ENCODE data around the gene WNK1.
A peak's percentile ranks its signal among the peaks of the same experiment; 100 is the strongest.

The WNK1 gene

GRCh38 chr12:728781-729180 is 23.6 kb upstream of the WNK1 start:
- no peak overlapping the region for H3K4me3 Mint-ChIP-seq
- peaks cover 51% of the 10 kb centered on the region for H3K4me1 Mint-ChIP-seq
- no peak overlapping the region for H3K27ac Mint-ChIP-seq
- DNase-seq (no peak), ATAC-seq (no peak)
- H3K36me3 Mint-ChIP-seq (ENCODE audit: low read depth), result peaks cover 4% of the 10 kb centered on the region
- no peaks in the 10 kb centered on the region for H3K27me3 Mint-ChIP-seq
- H3K9me3 Mint-ChIP-seq, result peaks cover 16% of the 10 kb centered on the region

- H3K36me3 Mint-ChIP-seq (ENCODE audit: low read depth), result peaks cover 4% of the 10 kb centered on the region
- no peak for ATAC-seq
- H3K27ac Mint-ChIP-seq, result no peak overlapping the region
- no peaks in the 10 kb centered on the region for H3K27me3 Mint-ChIP-seq
- H3K4me1 Mint-ChIP-seq, result peaks cover 47% of the 10 kb centered on the region
- peaks cover 16% of the 10 kb centered on the region for H3K9me3 Mint-ChIP-seq
- H3K4me3 Mint-ChIP-seq, result no peak overlapping the region
- DNase-seq, result no peak
Measured at GRCh38 chr12:729221-729620, 23.2 kb upstream of the WNK1 start.

- H3K36me3 Mint-ChIP-seq (ENCODE audit: low read depth), result peaks cover 4% of the 10 kb centered on the region
- H3K4me3 Mint-ChIP-seq, result no peak overlapping the region
- no peak overlapping the region for H3K27ac Mint-ChIP-seq
- peaks cover 16% of the 10 kb centered on the region for H3K9me3 Mint-ChIP-seq
- H3K4me1 Mint-ChIP-seq, result peaks cover 38% of the 10 kb centered on the region
- DNase-seq, result no peak
- H3K27me3 Mint-ChIP-seq, result no peaks in the 10 kb centered on the region
- no peak for ATAC-seq
Measured at GRCh38 chr12:730550-730949, 21.8 kb upstream of the WNK1 start.

- no peaks in the 10 kb centered on the region for H3K9me3 Mint-ChIP-seq
- H3K4me1 Mint-ChIP-seq, result peaks cover 26% of the 10 kb centered on the region
- ATAC-seq (no peak), DNase-seq (no peak)
- no peak overlapping the region for H3K4me3 Mint-ChIP-seq
- no peaks in the 10 kb centered on the region for H3K36me3 Mint-ChIP-seq (ENCODE audit: low read depth)
- no peaks in the 10 kb centered on the region for H3K27me3 Mint-ChIP-seq
- no peak overlapping the region for H3K27ac Mint-ChIP-seq
Measured at GRCh38 chr12:737122-737739, 15.1 kb upstream of the WNK1 start.

GRCh38 chr12:738712-739111 is 13.7 kb upstream of the WNK1 start:
- peaks cover 1% of the 10 kb centered on the region for H3K36me3 Mint-ChIP-seq (ENCODE audit: low read depth)
- H3K27ac Mint-ChIP-seq, result peak overlapping the region; percentile 26
- H3K4me3 Mint-ChIP-seq, result no peak overlapping the region
- no peaks in the 10 kb centered on the region for H3K9me3 Mint-ChIP-seq
- ATAC-seq (peak; percentile 22), DNase-seq (no peak)
- peaks cover 38% of the 10 kb centered on the region for H3K4me1 Mint-ChIP-seq
- H3K27me3 Mint-ChIP-seq, result no peaks in the 10 kb centered on the region

- Mint-ChIP-seq H3K27me3 (no peaks in the 10 kb centered on the region), H3K27ac (no peak overlapping the region)
Measured at GRCh38 chr12:739349-739748, 13.0 kb upstream of the WNK1 start.

GRCh38 chr12:740921-741320 is 11.5 kb upstream of the WNK1 start:
- no peak overlapping the region for H3K27ac Mint-ChIP-seq
- no peaks in the 10 kb centered on the region for H3K27me3 Mint-ChIP-seq
- no peak for DNase-seq
- no peak overlapping the region for H3K4me3 Mint-ChIP-seq
- no peaks in the 10 kb centered on the region for H3K9me3 Mint-ChIP-seq
- no peak for ATAC-seq
- peaks cover 1% of the 10 kb centered on the region for H3K36me3 Mint-ChIP-seq (ENCODE audit: low read depth)
- peaks cover 50% of the 10 kb centered on the region for H3K4me1 Mint-ChIP-seq

More at GRCh38 chr12:739349-739748, 13.0 kb upstream of the WNK1 start:
- Mint-ChIP-seq H3K9me3 (no peaks in the 10 kb centered on the region), H3K4me3 (no peak overlapping the region), H3K4me1 (peaks cover 44% of the 10 kb centered on the region), H3K36me3 (ENCODE audit: low read depth) (peaks cover 1% of the 10 kb centered on the region)
- no peak for ATAC-seq
- no peak for DNase-seq

- no peaks in the 10 kb centered on the region for H3K9me3 Mint-ChIP-seq
- H3K27ac Mint-ChIP-seq, result no peak overlapping the region
- DNase-seq, result no peak
- H3K4me1 Mint-ChIP-seq, result peaks cover 12% of the 10 kb centered on the region
- H3K4me3 Mint-ChIP-seq, result no peak overlapping the region
- peaks cover 11% of the 10 kb centered on the region for H3K36me3 Mint-ChIP-seq (ENCODE audit: low read depth)
- ATAC-seq, result no peak
- no peaks in the 10 kb centered on the region for H3K27me3 Mint-ChIP-seq
Measured at GRCh38 chr12:749751-750270, 2.6 kb upstream of the WNK1 start.

- peaks cover 15% of the 10 kb centered on the region for H3K4me1 Mint-ChIP-seq
Measured at GRCh38 chr12:750366-751191, 1.8 kb upstream of the WNK1 start.

GRCh38 chr12:751192-751998 is 984 bp upstream of the WNK1 start:
- H3K4me3 Mint-ChIP-seq, result no peak overlapping the region
- ATAC-seq, result peak; percentile 70
- DNase-seq, result peak; percentile 91
- H3K9me3 Mint-ChIP-seq, result no peaks in the 10 kb centered on the region
- H3K4me1 Mint-ChIP-seq, result peaks cover 23% of the 10 kb centered on the region
- no peaks in the 10 kb centered on the region for H3K27me3 Mint-ChIP-seq
- H3K27ac Mint-ChIP-seq, result no peak overlapping the region
- H3K36me3 Mint-ChIP-seq (ENCODE audit: low read depth), result peaks cover 27% of the 10 kb centered on the region

More at GRCh38 chr12:750366-751191, 1.8 kb upstream of the WNK1 start:
- ATAC-seq (no peak), DNase-seq (no peak)
- H3K36me3 Mint-ChIP-seq (ENCODE audit: low read depth), result peaks cover 19% of the 10 kb centered on the region
- H3K27ac Mint-ChIP-seq, result no peak overlapping the region
- no peaks in the 10 kb centered on the region for H3K27me3 Mint-ChIP-seq
- H3K4me3 Mint-ChIP-seq, result no peak overlapping the region
- H3K9me3 Mint-ChIP-seq, result no peaks in the 10 kb centered on the region

GRCh38 chr12:752695-753610 is 574 bp downstream of the WNK1 start:
- DNase-seq (peak; percentile 41), ATAC-seq (peak; percentile 4)
- H3K27me3 Mint-ChIP-seq, result no peaks in the 10 kb centered on the region
- H3K36me3 Mint-ChIP-seq (ENCODE audit: low read depth), result peaks cover 36% of the 10 kb centered on the region
- H3K4me1 Mint-ChIP-seq, result peaks cover 36% of the 10 kb centered on the region
- H3K4me3 Mint-ChIP-seq, result peak overlapping the region; percentile 88
- H3K27ac Mint-ChIP-seq, result peak overlapping the region; percentile 53
- no peaks in the 10 kb centered on the region for H3K9me3 Mint-ChIP-seq

- Mint-ChIP-seq H3K4me3 (peak overlapping the region; percentile 88), H3K9me3 (no peaks in the 10 kb centered on the region), H3K27me3 (no peaks in the 10 kb centered on the region), H3K4me1 (peaks cover 42% of the 10 kb centered on the region), H3K36me3 (ENCODE audit: low read depth) (peaks cover 41% of the 10 kb centered on the region), H3K27ac (peak overlapping the region; percentile 53)
- ATAC-seq (no peak), DNase-seq (peak; percentile 60)
Measured at GRCh38 chr12:753611-754472, 1.5 kb downstream of the WNK1 start.

- no peaks in the 10 kb centered on the region for H3K27me3 Mint-ChIP-seq
- DNase-seq, result no peak
- H3K4me3 Mint-ChIP-seq, result peak overlapping the region; percentile 88
- ATAC-seq, result no peak
- H3K27ac Mint-ChIP-seq, result peak overlapping the region; percentile 53
- no peaks in the 10 kb centered on the region for H3K9me3 Mint-ChIP-seq
- peaks cover 44% of the 10 kb centered on the region for H3K4me1 Mint-ChIP-seq
- H3K36me3 Mint-ChIP-seq (ENCODE audit: low read depth), result peaks cover 41% of the 10 kb centered on the region
Measured at GRCh38 chr12:754473-754820, 2.1 kb downstream of the WNK1 start.

Data from activated naive CD8-positive, alpha-beta T cell treated with anti-CD3 and anti-CD28 coated beads, Interleukin-2, amount 50 U/mL, for 24 hours (primary cell).